DMS 273 treated with DMSO at 0.1 percent for 48 hours (cell line): Measurements from ENCODE around the gene OR13A1.
"Not testable (repeated sequence)": the region's sequence is repeated elsewhere in the genome, so short reads cannot be mapped to it uniquely, and the experiment has no call there.

Source experiments
- DNase-seq: peaks from one replicate; lab custom pipeline; 2025; lab: John Stamatoyannopoulos, UW

Gene OR13A1

GRCh38 chr10:45315508-45315907 is at the start of gene OR13A1:
OR13A1 (minus strand) TSS chr10:45315608; CDS start chr10:45304422, 11,186 bp downstream.
- no peak for DNase-seq

GRCh38 chr10:45361983-45362799 is 46.8 kb upstream of the OR13A1 start:
- DNase-seq: not testable (repeated sequence)

GRCh38 chr10:45358961-45359360 is 43.6 kb upstream of the OR13A1 start:
- DNase-seq: not testable (repeated sequence)

- DNase-seq: no peak
Observed at GRCh38 chr10:45355494-45355893, 40.1 kb upstream of the OR13A1 start.

GRCh38 chr10:45354261-45354660 is 38.9 kb upstream of the OR13A1 start:
- DNase-seq: no peak

- no peak for DNase-seq
Observed at GRCh38 chr10:45353186-45353585, 37.8 kb upstream of the OR13A1 start.

- not testable (repeated sequence) for DNase-seq
Observed at GRCh38 chr10:45348196-45348765, 32.9 kb upstream of the OR13A1 start.

GRCh38 chr10:45347464-45347863 is 32.1 kb upstream of the OR13A1 start:
- DNase-seq: not testable (repeated sequence)

GRCh38 chr10:45346652-45347335 is 31.4 kb upstream of the OR13A1 start:
- not testable (repeated sequence) for DNase-seq

- DNase-seq: not testable (repeated sequence)
Observed at GRCh38 chr10:45340420-45340819, 25.0 kb upstream of the OR13A1 start.

- no peak for DNase-seq
Observed at GRCh38 chr10:45339894-45340293, 24.5 kb upstream of the OR13A1 start.

GRCh38 chr10:45331824-45332223 is 16.4 kb upstream of the OR13A1 start:
- not testable (repeated sequence) for DNase-seq

- DNase-seq: not testable (repeated sequence)
Observed at GRCh38 chr10:45326864-45327263, 11.5 kb upstream of the OR13A1 start.

- DNase-seq: no peak
Observed at GRCh38 chr10:45325116-45325515, 9.7 kb upstream of the OR13A1 start.

- no peak for DNase-seq
Observed at GRCh38 chr10:45319702-45320101, 4.3 kb upstream of the OR13A1 start.

- no peak for DNase-seq
Observed at GRCh38 chr10:45313264-45313873, 2.0 kb downstream of the OR13A1 start.

- no peak for DNase-seq
Observed at GRCh38 chr10:45308707-45309106, 6.7 kb downstream of the OR13A1 start.

GRCh38 chr10:45302573-45302972 is 12.8 kb downstream of the OR13A1 start:
- DNase-seq: no peak

- not testable (repeated sequence) for DNase-seq
Observed at GRCh38 chr10:45298341-45298955, 17.0 kb downstream of the OR13A1 start.

- no peak for DNase-seq
Observed at GRCh38 chr10:45294681-45295080, 20.7 kb downstream of the OR13A1 start.

GRCh38 chr10:45286980-45287379 is 28.4 kb downstream of the OR13A1 start:
- DNase-seq: no peak

GRCh38 chr10:45282061-45282460 is 33.3 kb downstream of the OR13A1 start:
- no peak for DNase-seq
